Right cardiac atrium (tissue), 5 donors: ENCODE results near the gene MAGEB6. TPM values are rescaled to one million over a fixed set of nuclear protein-coding genes. Genes with fewer than 3 reads are reported as not detected.
"Not testable (repeated sequence)": the region's sequence is repeated elsewhere in the genome, so short reads cannot be mapped to it uniquely, and the experiment has no call there.

Experiments
- ATAC-seq, 2 donors: fragments of 200-7000 bp; cut with Tn5 transposase; one replicate each; pipeline versions ENCODE4 v1.8.0 to v1.9.1; 2020; ENCODE audit warnings: moderate library complexity in 2 of 2, mild to moderate bottlenecking in 1 of 2
- DNase-seq, 3 donors: peaks; one replicate each; pipeline ENCODE4 v3.0.0-alpha.2; 2020
- H3K27ac ChIP-seq: one replicate; pipeline ENCODE4 v1.5.1; 2013; ENCODE audit warnings: mild to moderate bottlenecking, low read length, control low read depth, moderate library complexity
- H3K27me3 ChIP-seq: one replicate; pipeline ENCODE4 v1.6.1; 2013; ENCODE audit not compliant: control insufficient read depth, insufficient read depth
- H3K4me1 ChIP-seq: one replicate; pipeline ENCODE4 v1.6.1; 2013; ENCODE audit warnings: low read length; ENCODE audit not compliant: control insufficient read depth, insufficient read depth
- H3K4me3 ChIP-seq: one replicate; pipeline ENCODE4 v1.5.1; 2013; ENCODE audit warnings: low read length, control low read depth
- H3K9me3 ChIP-seq: one replicate; pipeline ENCODE4 v1.6.1; 2013; ENCODE audit warnings: low read length; ENCODE audit not compliant: control insufficient read depth
- WGBS: extraction: QIAGEN DNeasy Blood & Tissue Kit; methylation state at CpG from one replicate; pipeline ENCODE4 v1.1.7; 2013; 5-methylcytosine and 5-hydroxymethylcytosine counted together
- intact Hi-C, 4 donors: fragments of 100-400 bp; cut with DNase I; formaldehyde crosslinking; loops; one replicate each; pipeline versions ENCODE4 v1.11.0 to v1.14.0; 2022 to 2023
- long read RNA-seq, 4 donors: library from polyadenylated mRNA; unstranded; transcript quantifications; one replicate each; pipeline ENCODE4 v2.0.0, GENCODE V29; 2020 to 2021
- polyA plus RNA-seq: library from polyadenylated mRNA; stranded (reverse); fragments of 200-250 nt; gene quantifications from one replicate; pipeline ENCODE4 v1.2.3, GENCODE V29; 2013
- total RNA-seq, 4 donors: library from RNA; stranded (reverse); fragmentation: NEBNext Ultra II Directional; extraction: Animal tissue kit (Norgen Biotek cat#: 25700); gene quantifications; one replicate each; pipeline ENCODE4 v1.2.1, GENCODE V29; 2021
- donor health status: healthy with polysubstance abuse.
- donor health status: DM: no; HTN: yes; CAD: no.
- donor health status: DM: no; HTN: no; CAD: no.
- donor health status: DM: no; HTN: yes; CAD: no; lungs with severe emphysema.
- donor health status: DM: yes; HTN: yes; CAD: no.

MAGEB6 gene, protein sequence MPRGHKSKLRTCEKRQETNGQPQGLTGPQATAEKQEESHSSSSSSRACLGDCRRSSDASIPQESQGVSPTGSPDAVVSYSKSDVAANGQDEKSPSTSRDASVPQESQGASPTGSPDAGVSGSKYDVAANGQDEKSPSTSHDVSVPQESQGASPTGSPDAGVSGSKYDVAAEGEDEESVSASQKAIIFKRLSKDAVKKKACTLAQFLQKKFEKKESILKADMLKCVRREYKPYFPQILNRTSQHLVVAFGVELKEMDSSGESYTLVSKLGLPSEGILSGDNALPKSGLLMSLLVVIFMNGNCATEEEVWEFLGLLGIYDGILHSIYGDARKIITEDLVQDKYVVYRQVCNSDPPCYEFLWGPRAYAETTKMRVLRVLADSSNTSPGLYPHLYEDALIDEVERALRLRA
- total RNA-seq, result not detected
- polyA plus RNA-seq, result not detected
- long read RNA-seq, donor 1, result 0 reads
- long read RNA-seq, donor 2, result 0 reads
- long read RNA-seq, donor 3, result 0 reads
- long read RNA-seq, donor 4, result 0 reads

DNA sequence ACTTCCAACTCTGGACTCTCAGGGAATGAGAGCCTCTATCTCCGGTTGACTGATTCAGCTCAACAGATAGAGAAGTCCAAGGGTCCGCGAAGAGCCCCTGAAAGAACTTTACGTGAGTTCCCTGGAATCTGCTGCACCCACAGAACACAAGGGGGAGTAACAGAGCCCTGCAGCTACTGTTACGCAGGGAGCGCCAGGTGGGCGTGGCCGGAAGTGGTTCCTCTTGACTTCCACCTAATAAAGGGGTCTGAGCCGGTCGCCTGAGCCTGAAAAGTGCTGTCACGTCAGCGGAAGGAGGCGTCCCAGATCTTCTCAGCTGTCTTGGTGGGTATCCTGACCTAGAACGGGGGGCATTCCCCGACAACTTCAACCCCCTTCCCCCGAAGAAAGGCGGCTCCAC, at the start of gene MAGEB6:
MAGEB6 (plus strand) TSS at position 237 of the 400 bp plus-strand sequence. CDS start 1,407 bp downstream, outside the sequence.
- ATAC-seq (no peak), DNase-seq (peak in 1 of 3 donors; percentile 48)
- Histone ChIP-seq H3K4me3 (no peak within 1 kb of the TSS), H3K27me3 (no peaks in the 10 kb centered on the region), H3K4me1 (no peaks in the 10 kb centered on the region), H3K9me3 (no peaks in the 10 kb centered on the region), H3K27ac (no peak within 1 kb of the TSS)
- intact Hi-C loops, result no loop called here
- 83% methylated on average over 17 of the region's 17 CpGs for WGBS

DNA sequence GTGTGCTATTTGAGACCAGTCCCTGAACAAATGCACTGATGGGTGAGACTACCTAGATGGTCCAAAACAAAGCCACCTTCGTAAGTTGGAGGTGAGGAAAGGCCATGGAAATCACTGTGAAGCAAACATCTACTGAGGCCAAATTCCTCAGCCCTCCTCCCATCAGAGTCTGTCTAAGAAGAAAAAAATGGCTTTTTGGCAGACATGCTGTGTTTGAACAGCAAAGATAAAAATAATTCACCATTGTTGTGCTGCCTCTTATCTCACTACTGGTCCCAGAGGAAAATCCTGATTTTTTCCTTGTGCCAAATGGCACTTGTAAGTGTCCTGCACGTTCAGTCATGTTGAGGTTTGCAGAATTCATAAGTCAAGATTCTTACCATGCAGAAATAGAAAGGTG, 46.2 kb upstream of the MAGEB6 start:
- ATAC-seq (peak in 1 of 2 donors; percentile 86), DNase-seq (no peak)
- no peaks in the 10 kb centered on the region for H3K4me1 ChIP-seq
- H3K9me3 ChIP-seq, result no peaks in the 10 kb centered on the region
- intact Hi-C loops, result no loop called here
- WGBS, result 22% methylated on average over 2 of the region's 2 CpGs
- no peak overlapping the region for H3K27ac ChIP-seq
- no peaks in the 10 kb centered on the region for H3K27me3 ChIP-seq
- H3K4me3 ChIP-seq, result no peak overlapping the region

DNA sequence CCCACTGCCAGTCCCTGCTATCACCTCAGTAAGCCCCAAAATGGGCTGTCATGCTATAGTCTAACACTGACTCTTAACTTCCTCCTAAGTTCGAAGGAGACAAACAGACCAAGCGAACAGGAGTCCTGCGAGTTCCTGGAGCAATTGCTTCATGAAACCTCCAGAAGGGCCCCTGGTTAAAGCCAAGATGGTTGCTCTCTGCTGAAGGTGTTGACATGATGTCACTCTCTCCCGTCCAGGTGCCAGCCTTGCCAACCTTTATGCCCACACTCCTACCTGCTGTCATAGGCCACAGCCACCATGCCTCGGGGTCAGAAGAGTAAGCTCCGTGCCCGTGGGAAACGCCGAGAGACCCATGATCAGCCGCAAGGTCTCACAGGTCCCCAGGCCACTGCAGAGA, 31.9 kb upstream of the MAGEB6 start, which contains the start of gene MAGEB6B:
MAGEB6B (plus strand) TSS at position 301 of the 400 bp plus-strand sequence; CDS start at position 301, 0 bp downstream.
- Histone ChIP-seq H3K4me1 (no peaks in the 10 kb centered on the region), H3K27me3 (no peaks in the 10 kb centered on the region), H3K4me3 (no peak within 1 kb of the TSS), H3K27ac (no peak within 1 kb of the TSS), H3K9me3 (no peaks in the 10 kb centered on the region)
- intact Hi-C loops, result no loop called here
- ATAC-seq (no peak), DNase-seq (no peak)
- WGBS, result 95% methylated on average over 10 of the region's 10 CpGs

DNA sequence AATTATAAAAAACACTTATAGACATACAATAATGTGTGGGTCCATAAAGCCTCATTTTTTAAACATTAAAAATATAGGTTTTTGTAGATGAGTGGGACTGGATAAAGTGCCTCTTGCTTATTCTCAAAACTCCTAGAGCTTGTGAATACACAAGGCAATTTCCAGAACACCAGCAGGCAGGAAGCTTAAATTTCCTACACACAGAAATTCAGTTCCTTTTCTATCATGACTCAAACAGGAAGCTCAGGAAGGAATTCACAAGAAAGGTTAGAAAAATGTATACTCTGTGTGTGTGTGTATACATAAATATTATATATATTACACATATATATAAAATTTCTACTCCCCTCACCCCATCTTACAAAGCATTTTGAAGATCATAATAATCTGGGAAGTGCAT, 11.3 kb downstream of the MAGEB6 start:
- DNase-seq, result no peak
- Histone ChIP-seq H3K4me3 (no peak overlapping the region), H3K27me3 (no peaks in the 10 kb centered on the region), H3K9me3 (no peaks in the 10 kb centered on the region), H3K4me1 (no peaks in the 10 kb centered on the region), H3K27ac (no peak overlapping the region)
- intact Hi-C loops, result no loop called here
- ATAC-seq, result no peak

DNA sequence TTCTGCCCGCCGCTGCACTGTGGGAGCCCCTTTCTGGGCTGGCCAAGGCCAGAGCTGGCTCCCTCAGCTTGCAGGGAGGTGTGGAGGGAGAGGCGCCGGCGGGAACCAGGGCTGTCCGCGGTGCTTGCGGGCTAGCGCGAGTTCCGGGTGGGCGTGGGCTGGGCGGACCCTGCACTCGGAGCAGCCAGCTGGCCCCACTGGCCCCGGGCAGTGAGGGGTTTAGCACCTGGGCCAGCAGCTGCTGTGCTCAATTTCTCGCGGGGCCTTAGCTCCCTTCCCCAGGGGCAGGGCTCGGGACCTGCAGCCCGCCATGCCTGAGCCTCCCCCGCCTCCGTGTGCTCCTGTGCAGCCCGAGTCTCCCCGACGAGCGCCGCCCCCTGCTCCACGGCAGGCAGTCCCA, 12.5 kb downstream of the MAGEB6 start:
- peak in 2 of 3 donors; percentile 26 to 41 for DNase-seq
- 93% methylated on average over 27 of the region's 27 CpGs for WGBS
- H3K27me3 ChIP-seq, H3K4me1 ChIP-seq, H3K4me3 ChIP-seq, H3K9me3 ChIP-seq, intact Hi-C loops, ATAC-seq, H3K27ac ChIP-seq: not testable (repeated sequence)

DNA sequence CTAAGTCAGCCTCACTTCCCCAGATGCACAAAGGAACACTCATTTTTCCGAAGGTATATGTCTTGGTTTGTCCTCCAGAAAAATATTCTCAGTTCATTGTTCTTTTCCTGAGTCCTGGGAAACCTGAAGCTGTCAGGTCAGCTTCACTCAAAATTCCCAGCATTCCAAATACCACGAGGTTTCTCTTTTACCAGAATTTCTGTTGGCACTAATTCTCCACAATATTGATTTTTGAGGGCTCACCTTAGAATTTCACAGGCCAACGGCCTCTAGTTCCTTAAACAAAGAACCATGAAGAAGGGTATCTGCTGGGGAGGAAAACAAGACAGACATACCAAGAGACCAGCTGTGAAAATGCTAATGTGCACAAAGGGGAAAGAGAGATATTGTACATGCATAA, 15.8 kb downstream of the MAGEB6 start:
- H3K27me3 ChIP-seq, result no peaks in the 10 kb centered on the region
- H3K9me3 ChIP-seq, result no peaks in the 10 kb centered on the region
- no peak overlapping the region for H3K27ac ChIP-seq
- DNase-seq, result no peak
- no peak overlapping the region for H3K4me3 ChIP-seq
- intact Hi-C loops, result no loop called here
- ATAC-seq, result no peak
- 63% methylated on average over 3 of the region's 3 CpGs for WGBS
- no peaks in the 10 kb centered on the region for H3K4me1 ChIP-seq

DNA sequence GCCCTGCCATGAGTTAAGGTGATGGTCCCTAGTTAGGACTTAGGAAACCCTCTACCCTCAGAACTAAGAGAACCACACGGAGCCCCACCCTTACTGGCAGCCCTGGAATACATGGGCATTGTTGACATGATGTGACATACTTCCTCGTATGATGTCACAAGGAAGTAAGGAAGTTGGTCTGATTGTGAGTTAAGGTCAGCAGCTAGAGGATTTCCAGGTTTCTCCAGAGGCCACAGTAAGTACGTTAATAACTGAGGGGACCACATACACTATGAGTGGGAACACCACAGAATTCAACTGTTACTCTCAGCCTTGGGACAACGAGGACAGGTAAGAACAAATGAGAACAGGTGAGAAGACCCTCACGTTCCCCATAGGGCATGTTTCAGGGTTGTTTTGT, 23.6 kb downstream of the MAGEB6 start, which contains the start of gene MAGEB5:
MAGEB5 (plus strand) TSS at position 301 of the 400 bp plus-strand sequence. CDS start 1,133 bp downstream, outside the sequence.
- Histone ChIP-seq H3K27me3 (no peaks in the 10 kb centered on the region), H3K9me3 (no peaks in the 10 kb centered on the region), H3K27ac (no peak within 1 kb of the TSS), H3K4me1 (no peaks in the 10 kb centered on the region), H3K4me3 (no peak within 1 kb of the TSS)
- intact Hi-C loops, result no loop called here
- 69% methylated on average over 5 of the region's 5 CpGs for WGBS
- ATAC-seq (no peak), DNase-seq (no peak)

DNA sequence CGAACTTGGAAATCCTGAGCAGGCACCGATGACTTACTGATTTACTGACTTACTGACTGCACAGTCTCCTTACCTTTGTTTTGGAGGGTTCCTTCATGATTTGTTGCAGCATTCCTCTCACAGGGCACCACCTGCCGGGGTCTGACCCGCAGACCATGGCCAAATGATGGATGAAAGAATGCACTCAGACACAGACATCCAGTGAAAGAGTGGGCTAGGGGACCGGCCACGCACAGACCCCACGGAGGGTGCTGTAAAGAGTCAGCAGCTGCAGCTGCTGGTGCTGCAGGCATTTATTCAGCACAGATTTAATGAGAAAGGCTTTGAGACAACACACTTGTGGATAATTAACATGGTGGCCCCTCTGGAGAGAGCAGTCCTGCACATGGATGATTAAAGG, 27.1 kb downstream of the MAGEB6 start:
- intact Hi-C loops, result no loop called here
- DNase-seq (no peak), ATAC-seq (no peak)
- Histone ChIP-seq H3K27me3 (no peaks in the 10 kb centered on the region), H3K27ac (no peak overlapping the region), H3K4me3 (no peak overlapping the region), H3K4me1 (no peaks in the 10 kb centered on the region), H3K9me3 (no peaks in the 10 kb centered on the region)
- WGBS, result 81% methylated on average over 7 of the region's 7 CpGs

DNA sequence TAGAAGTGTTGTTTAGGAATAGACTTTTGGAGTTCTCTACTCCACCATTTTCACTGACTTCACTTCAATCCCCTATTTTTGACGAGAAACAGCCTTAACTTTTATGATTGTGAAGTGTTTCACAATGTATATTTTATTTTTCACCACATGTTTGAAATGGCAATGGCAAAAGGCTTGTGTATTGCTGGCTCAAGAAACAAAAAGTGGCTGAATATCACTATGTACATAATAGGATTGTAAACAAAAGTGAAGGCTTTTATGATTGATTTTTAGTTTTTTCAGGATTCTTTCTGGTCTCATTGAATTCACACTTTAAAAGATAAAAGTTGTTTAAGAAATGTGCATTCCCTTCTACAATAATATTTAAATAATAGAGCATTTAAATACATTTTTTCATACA, 41.9 kb downstream of the MAGEB6 start:
- WGBS, result 75% methylated on average over 1 of the region's 1 CpG
- Histone ChIP-seq H3K27me3 (no peaks in the 10 kb centered on the region), H3K27ac (no peak overlapping the region), H3K4me1 (no peaks in the 10 kb centered on the region), H3K4me3 (no peak overlapping the region), H3K9me3 (no peaks in the 10 kb centered on the region)
- DNase-seq (no peak), ATAC-seq (no peak)
- intact Hi-C loops, result no loop called here
